GM21825 (cell line): ENCODE data around the gene RBL2.
"Not testable (repeated sequence)": the region's sequence is repeated elsewhere in the genome, so short reads cannot be mapped to it uniquely, and the experiment has no call there.

Source experiments
- ATAC-seq: cut with Tn5 transposase; IDR thresholded peaks from one replicate; pipeline ENCODE4 v1.9.1; 2021; ENCODE audit warnings: mild to moderate bottlenecking, moderate library complexity; ENCODE audit not compliant: unreplicated experiment

Gene RBL2

GRCh38 chr16:53530741-53531140 lies 96.5 kb downstream of the RBL2 start:
- no peak for ATAC-seq

GRCh38 chr16:53534206-53534605 lies 99.9 kb downstream of the RBL2 start:
- no peak for ATAC-seq

- ATAC-seq, result no peak
Measured at GRCh38 chr16:53537626-53538025, 103.4 kb downstream of the RBL2 start.

- ATAC-seq, result not testable (repeated sequence)
Measured at GRCh38 chr16:53539346-53539745, 105.1 kb downstream of the RBL2 start.

GRCh38 chr16:53539759-53540718 lies 105.8 kb downstream of the RBL2 start:
- ATAC-seq, result not testable (repeated sequence)
